Activated effector memory CD4-positive, alpha-beta T cell treated with Interleukin-2 at 50 U/mL for 16 hours (primary cell): ENCODE results near the gene ISL1.

Experiments
- DNase-seq: peaks from one replicate; pipeline ENCODE4 v3.0.0-alpha.2; 2020

ISL1 gene

GRCh38 chr5:51387884-51388275 lies 4.6 kb downstream of the ISL1 start:
- DNase-seq, result no peak

GRCh38 chr5:51388488-51389287 lies 5.4 kb downstream of the ISL1 start:
- DNase-seq, result no peak

GRCh38 chr5:51389288-51389576 lies 6.0 kb downstream of the ISL1 start:
- DNase-seq, result no peak

- DNase-seq, result no peak
Measured at GRCh38 chr5:51389577-51390463, 6.6 kb downstream of the ISL1 start.

- DNase-seq, result no peak
Measured at GRCh38 chr5:51391175-51391574, 7.9 kb downstream of the ISL1 start.

GRCh38 chr5:51392689-51393199 lies 9.5 kb downstream of the ISL1 start:
- DNase-seq, result no peak

- DNase-seq, result no peak
Measured at GRCh38 chr5:51394609-51395008, 11.4 kb downstream of the ISL1 start.

- no peak for DNase-seq
Measured at GRCh38 chr5:51395245-51395644, 12.0 kb downstream of the ISL1 start.

- DNase-seq, result no peak
Measured at GRCh38 chr5:51395666-51396356, 12.6 kb downstream of the ISL1 start.

GRCh38 chr5:51396797-51397196 lies 13.5 kb downstream of the ISL1 start:
- no peak for DNase-seq

- DNase-seq, result no peak
Measured at GRCh38 chr5:51397996-51398395, 14.7 kb downstream of the ISL1 start.

GRCh38 chr5:51398875-51399642 lies 15.8 kb downstream of the ISL1 start:
- DNase-seq, result no peak

- no peak for DNase-seq
Measured at GRCh38 chr5:51399643-51400006, 16.4 kb downstream of the ISL1 start.

GRCh38 chr5:51404255-51404654 lies 21.0 kb downstream of the ISL1 start:
- DNase-seq, result no peak

- no peak for DNase-seq
Measured at GRCh38 chr5:51411921-51412325, 28.7 kb downstream of the ISL1 start.

- DNase-seq, result no peak
Measured at GRCh38 chr5:51414516-51414915, 31.3 kb downstream of the ISL1 start.

GRCh38 chr5:51416149-51416548 lies 32.9 kb downstream of the ISL1 start:
- DNase-seq, result no peak

- no peak for DNase-seq
Measured at GRCh38 chr5:51433052-51433710, 49.9 kb downstream of the ISL1 start.

GRCh38 chr5:51439232-51439631 lies 56.0 kb downstream of the ISL1 start:
- no peak for DNase-seq
